A549 (cell line): ENCODE measurements around the gene C9orf78. TPM values are rescaled to one million over a fixed set of nuclear protein-coding genes. Genes with fewer than 3 reads are reported as not detected.

Source experiments
- ATAC-seq, 2 experiments: fragments of 200-7000 bp in 1 of 2; fragments of >200 bp in 1 of 2; cut with Nextera tagmentation in 1 of 2; cut with Tn5 transposase in 1 of 2; 3 replicates each; pipeline versions ENCODE4 v1.8.0 to v1.9.1; 2018 to 2020; ENCODE audit warnings: mild to moderate bottlenecking in 1 of 2, moderate library complexity in 1 of 2
- CTCF ChIA-PET: fragments of 300-600 bp; sonication (Branson Sonifier 250); formaldehyde crosslinking; extraction: SDS; loops from one replicate; lab custom pipeline; 2021; ENCODE audit warnings: antibody characterized with exemption, inconsistent platforms; lab: Yijun Ruan, JAX
- POLR2A ChIA-PET: fragments of 350-600 bp; formaldehyde crosslinking; extraction: SDS; loops from one replicate; lab custom pipeline; 2021; ENCODE audit warnings: antibody characterized with exemption, inconsistent platforms; lab: Yijun Ruan, JAX
- DNase-seq, 2 experiments: peaks; one replicate each; pipeline versions ENCODE4 v3.0.0 to v3.0.0-alpha.2; 2011 to 2016; ENCODE audit warnings: low read depth in 1 of 2, low spot score in 1 of 2
- FAIRE-seq: peaks from 2 replicates; lab custom pipeline; 2011; peaks lifted over from hg19 to GRCh38; lab: Jason Lieb, UNC
- H3K27ac ChIP-seq, 2 experiments: fragments of >200 bp; sonication (Bioruptor Twin); formaldehyde crosslinking; 3 replicates each; pipeline ENCODE4 v1.5.1; 2016 to 2017
- H3K4me1 ChIP-seq: fragments of >200 bp; sonication (Bioruptor Twin); formaldehyde crosslinking; 3 replicates; pipeline ENCODE4 v1.6.1; 2016
- H3K4me2 ChIP-seq: fragments of >200 bp; sonication (Bioruptor Twin); formaldehyde crosslinking; 3 replicates; pipeline ENCODE4 v1.6.1; 2016
- H3K4me3 ChIP-seq: fragments of >200 bp; sonication (Bioruptor Twin); formaldehyde crosslinking; 3 replicates; pipeline ENCODE4 v1.5.1; 2016
- H3K9me3 ChIP-seq: fragments of >200 bp; sonication (Bioruptor Twin); formaldehyde crosslinking; 3 replicates; pipeline ENCODE4 v1.6.1; 2016
- ATOH8 ChIP-seq: fragments of 250-450 bp; sonication (Bioruptor Pico); IDR thresholded peaks from 2 replicates; pipeline ENCODE4 v1.5.0; 2020; ENCODE audit warnings: low read depth, mild to moderate bottlenecking, moderate library complexity
- CBX8 ChIP-seq: fragments of 200-600 bp; sonication (generic); IDR thresholded peaks from 2 replicates; pipeline ENCODE4 v1.6.1; 2016
- CEBPB ChIP-seq, 2 experiments: fragments of >200 bp in 1 of 2; sonication (Bioruptor Twin) in 1 of 2; formaldehyde crosslinking in 1 of 2; IDR thresholded peaks; 2 replicates each; pipeline ENCODE4 v1.6.1; 2012 to 2016
- CHD4 ChIP-seq: fragments of 200-600 bp; sonication (generic); IDR thresholded peaks from 2 replicates; pipeline ENCODE4 v1.6.1; 2016; ENCODE audit warnings: antibody characterized with exemption, mild to moderate bottlenecking, borderline replicate concordance
- EHF ChIP-seq: fragments of 250-450 bp; sonication (Bioruptor Pico); IDR thresholded peaks from 2 replicates; pipeline ENCODE4 v1.5.0; 2020; ENCODE audit warnings: mild to moderate bottlenecking
- ELK1 ChIP-seq: fragments of 150-350 bp; IDR thresholded peaks from 2 replicates; pipeline ENCODE4 v1.6.1; 2014; ENCODE audit warnings: low read depth, mild to moderate bottlenecking, low read length
- EP300 ChIP-seq, 2 experiments: fragments of >200 bp; sonication (Bioruptor Twin); formaldehyde crosslinking; IDR thresholded peaks; 2 replicates in 1 of 2; 3 replicates in 1 of 2; pipeline ENCODE4 v1.6.1; 2016 to 2017
- FOSL2 ChIP-seq, 2 experiments: fragments of 450-650 bp in 1 of 2; fragments of >200 bp in 1 of 2; sonication (Bioruptor Twin) in 1 of 2; formaldehyde crosslinking; IDR thresholded peaks; 2 replicates each; pipeline versions ENCODE4 v1.5.0 to v1.6.1; 2016 to 2020; ENCODE audit warnings: mild to moderate bottlenecking in 1 of 2, moderate library complexity in 1 of 2
- GATA3 ChIP-seq: IDR thresholded peaks from 2 replicates; pipeline ENCODE4 v1.6.1; 2012; ENCODE audit warnings: borderline replicate concordance
- JUNB ChIP-seq: fragments of >200 bp; sonication (Bioruptor Twin); formaldehyde crosslinking; IDR thresholded peaks from 2 replicates; pipeline ENCODE4 v1.6.1; 2016
- MAX ChIP-seq: IDR thresholded peaks from 2 replicates; pipeline ENCODE4 v1.6.1; 2012
- MYC ChIP-seq: IDR thresholded peaks from 2 replicates; pipeline ENCODE4 v1.6.1; 2012; ENCODE audit warnings: mild to moderate bottlenecking, inconsistent platforms, low read length, improper control_type of control experiment, borderline replicate concordance
- NPAS2 ChIP-seq: fragments of 250-450 bp; sonication (Bioruptor Pico); IDR thresholded peaks from 2 replicates; pipeline ENCODE4 v1.8.0; 2022; ENCODE audit warnings: mild to moderate bottlenecking, moderate library complexity, borderline replicate concordance
- PHF8 ChIP-seq: fragments of 200-600 bp; sonication (generic); IDR thresholded peaks from 2 replicates; pipeline ENCODE4 v1.6.1; 2016; ENCODE audit warnings: low read depth, mild to moderate bottlenecking, antibody characterized with exemption, moderate library complexity, borderline replicate concordance
- RARB ChIP-seq: fragments of 250-450 bp; sonication (Bioruptor Pico); IDR thresholded peaks from 2 replicates; pipeline ENCODE4 v1.8.0; 2021; ENCODE audit warnings: mild to moderate bottlenecking, moderate library complexity
- RCOR1 ChIP-seq: fragments of 150-350 bp; IDR thresholded peaks from 2 replicates; pipeline ENCODE4 v1.6.1; 2014; ENCODE audit warnings: antibody characterized with exemption, low read length, low read depth
- RFX5 ChIP-seq: fragments of 450-650 bp; IDR thresholded peaks from 2 replicates; pipeline ENCODE4 v1.7.1; 2014; ENCODE audit warnings: antibody characterized with exemption, mild to moderate bottlenecking, moderate library complexity
- RNF2 ChIP-seq: fragments of 200-600 bp; sonication (generic); IDR thresholded peaks from 2 replicates; pipeline ENCODE4 v1.6.1; 2016; ENCODE audit warnings: low read depth, mild to moderate bottlenecking, antibody characterized with exemption, moderate library complexity, borderline replicate concordance
- SREBF2 ChIP-seq: fragments of 450-650 bp; IDR thresholded peaks from 2 replicates; pipeline ENCODE4 v1.6.1; 2014; ENCODE audit warnings: mild to moderate bottlenecking, moderate library complexity
- USF2 ChIP-seq: fragments of 450-650 bp; IDR thresholded peaks from 2 replicates; pipeline ENCODE4 v1.6.1; 2014; ENCODE audit warnings: antibody characterized with exemption
- ZFP36 ChIP-seq: fragments of 450-650 bp; IDR thresholded peaks from 2 replicates; pipeline ENCODE4 v1.6.1; 2014; ENCODE audit warnings: borderline replicate concordance; ENCODE audit not compliant: partially characterized antibody
- ZNF302 ChIP-seq: fragments of 250-450 bp; sonication (Bioruptor Pico); IDR thresholded peaks from 2 replicates; pipeline ENCODE4 v1.9.0; 2021; ENCODE audit warnings: inconsistent platforms, mild to moderate bottlenecking, moderate library complexity
- WGBS: methylation state at CpG from one replicate; pipeline ENCODE4 v1.1.6; 2017; ENCODE audit errors: missing lambda C conversion rate; 5-methylcytosine and 5-hydroxymethylcytosine counted together
- polyA plus RNA-seq, 4 experiments: library from polyadenylated mRNA; depleted of rRNA in 3 of 4; stranded (reverse); fragments of >200 nt; fragmentation: RNase III in 1 of 4; extraction: RNeasy Plus Mini Kit Qiagen cat#74134 plus additional on column Dnase treatment in 1 of 4; gene quantifications; 2 replicates in 3 of 4; 3 replicates in 1 of 4; pipeline ENCODE4 v1.2.3, GENCODE V29; 2011 to 2017

C9orf78 gene
- polyA plus RNA-seq, 2 of the 4 experiments (the other 2 are of a cell fraction), result 91.4 to 131 TPM

GRCh38 chr9:129875687-129876395 lies 40.8 kb upstream of the C9orf78 start:
- FAIRE-seq, result no peak
- TF ChIP-seq JUNB, result no peak
- no peak for TF ChIP-seq ATOH8 (CRISPR knock-in tag)
- TF ChIP-seq CEBPB (IDR thresholded peaks at IDR 0.05), result no peak
- no peak for TF ChIP-seq PHF8
- no peak for TF ChIP-seq CBX8
- no peak for TF ChIP-seq ZFP36
- no peak for TF ChIP-seq FOSL2 (IDR thresholded peaks at IDR 0.05)
- TF ChIP-seq FOSL2 (CRISPR knock-in tag; IDR thresholded peaks at IDR 0.05), result no peak
- TF ChIP-seq, all 56 proteins: peak for 0
- ATAC-seq (no peak; a peak in 2 of 6 replicates), DNase-seq (no peak)
- POLR2A ChIA-PET, result no interaction called here
- H3K4me1 ChIP-seq, result no peaks in the 10 kb centered on the region
- 91% methylated on average over 25 of the region's 27 CpGs for WGBS
- H3K4me2 ChIP-seq, result no peak overlapping the region
- H3K9me3 ChIP-seq, result no peaks in the 10 kb centered on the region
- H3K27ac ChIP-seq, result no peak overlapping the region
- CTCF ChIA-PET, result interaction anchor here (0.6 to 1.4 kb wide), 4 partner anchors 9 to 295 kb away, joined by 3 to 5 read pairs (median 4); no protein-coding TSS in a partner anchor
- no peak overlapping the region for H3K4me3 ChIP-seq

- DNase-seq, result no peak
- Histone ChIP-seq H3K4me2 (no peak overlapping the region), H3K9me3 (no peaks in the 10 kb centered on the region), H3K4me1 (no peaks in the 10 kb centered on the region)
- POLR2A ChIA-PET, result no interaction called here
- TF ChIP-seq EP300 (IDR thresholded peaks at IDR 0.05), result no peak
- no peak for TF ChIP-seq SREBF2
- TF ChIP-seq CBX8, result no peak
- no peak for TF ChIP-seq ZNF302 (CRISPR knock-in tag)
- no peak for TF ChIP-seq EHF (CRISPR knock-in tag)
- TF ChIP-seq RNF2, result no peak
- TF ChIP-seq RFX5, result no peak
- no peak for TF ChIP-seq RARB
- TF ChIP-seq, all 56 proteins: peak for 0
- ATAC-seq (peak in 1 of 2 experiments; percentile 51; a peak in 2 of 6 replicates), FAIRE-seq (no peak)
- 90% methylated on average over 17 of the region's 23 CpGs for WGBS
- no peak overlapping the region for H3K4me3 ChIP-seq
- CTCF ChIA-PET, result interaction anchor here (0.9 to 1.1 kb wide), 2 partner anchors 16 to 296 kb away, joined by 3 read pairs; no protein-coding TSS in a partner anchor
- H3K27ac ChIP-seq, result no peak overlapping the region
Observed at GRCh38 chr9:129875181-129875611, 40.1 kb upstream of the C9orf78 start.

- ChIA-PET POLR2A (no interaction called here), CTCF (interaction anchor here (0.7 to 1.3 kb wide), 5 partner anchors 8 to 296 kb away, joined by 3 to 5 read pairs (median 3); no protein-coding TSS in a partner anchor)
- 82% methylated on average over 34 of the region's 38 CpGs for WGBS
- Histone ChIP-seq H3K9me3 (no peaks in the 10 kb centered on the region), H3K4me2 (no peak overlapping the region), H3K4me3 (no peak overlapping the region), H3K27ac (no peak overlapping the region), H3K4me1 (no peaks in the 10 kb centered on the region)
- no peak for DNase-seq
- no peak for FAIRE-seq
- no peak for TF ChIP-seq MAX
- no peak for TF ChIP-seq EHF (CRISPR knock-in tag)
- no peak for TF ChIP-seq NPAS2 (CRISPR knock-in tag)
- TF ChIP-seq GATA3, result no peak
- TF ChIP-seq JUNB, result no peak
- TF ChIP-seq RCOR1, result no peak
- no peak for TF ChIP-seq MYC
- TF ChIP-seq ELK1, result no peak
- no peak for TF ChIP-seq USF2
- TF ChIP-seq CHD4, result no peak
- ATAC-seq, result no peak
Observed at GRCh38 chr9:129874261-129875101, 39.4 kb upstream of the C9orf78 start.
